ENCODE measurements around the gene CCNK. TPM values are rescaled to one million over a fixed set of nuclear protein-coding genes. Genes with fewer than 3 reads are reported as not detected.

The CCNK gene
- polyA plus RNA-seq, 12 donors, result 30.7 to 71.1 (median 36.8) TPM; not detected in 1

DNA sequence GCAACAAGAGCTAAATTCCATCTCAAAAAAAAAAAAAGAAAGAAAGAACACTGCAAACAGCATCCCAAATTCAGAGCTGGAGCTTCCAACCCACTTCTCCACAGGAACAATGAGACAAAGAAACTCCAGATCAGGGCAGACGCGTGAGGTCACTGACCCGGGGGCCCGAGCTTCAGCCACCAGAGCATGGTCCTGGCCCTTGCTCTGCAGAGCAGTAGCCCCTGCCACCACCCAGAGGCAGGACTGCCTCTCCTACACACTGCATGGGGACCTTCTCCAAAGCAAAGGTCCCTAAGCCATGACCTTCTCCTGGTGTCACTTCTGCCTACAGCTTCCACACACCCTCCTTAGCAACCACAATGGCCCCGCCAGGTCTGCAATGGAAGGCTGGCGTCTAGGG is 53.1 kb downstream of the CCNK start:
- no peak for DNase-seq

DNA sequence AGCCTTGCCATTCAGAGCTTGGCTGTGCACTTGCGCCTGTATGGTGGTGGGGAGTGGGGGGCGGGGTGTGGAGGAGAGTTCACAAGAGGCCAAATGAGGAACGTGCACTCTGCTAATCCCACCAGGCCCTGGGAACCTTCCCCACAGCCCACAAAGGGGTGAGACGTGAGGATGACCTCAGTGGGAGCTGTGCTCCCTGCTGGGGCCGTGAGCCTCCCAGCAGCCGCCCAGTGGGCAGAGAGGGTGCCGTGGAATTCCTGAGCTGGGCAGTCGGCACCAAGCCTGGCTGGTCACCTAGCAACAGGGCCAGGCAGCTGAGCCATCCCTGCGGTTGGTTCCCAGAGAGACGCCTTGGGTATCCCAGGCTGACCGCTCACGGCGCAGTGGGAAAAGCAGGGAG is 53.7 kb downstream of the CCNK start:
- DNase-seq, result no peak

DNA sequence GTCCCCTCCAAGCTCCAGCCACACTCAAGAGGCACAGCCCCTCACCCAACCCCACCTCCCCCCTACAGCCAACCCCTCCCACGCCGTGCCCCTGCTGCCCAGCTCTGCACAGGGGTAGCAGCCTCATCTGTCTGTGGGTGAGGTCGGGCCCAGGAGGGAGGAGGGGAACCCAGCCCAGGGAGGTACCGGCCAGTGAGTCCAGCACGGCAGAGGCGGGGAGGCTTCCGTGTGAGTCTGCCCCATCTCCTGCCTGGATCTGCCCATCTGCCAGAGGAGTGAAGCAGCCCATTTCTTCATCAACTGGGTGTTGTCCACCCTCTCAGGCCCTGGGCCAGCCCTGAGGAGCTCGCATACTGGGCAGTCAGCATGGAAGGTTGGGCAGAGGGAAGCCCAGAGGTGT is 54.2 kb downstream of the CCNK start:
- DNase-seq, result no peak

- no peak for DNase-seq
These were observed 54.9 kb downstream of the CCNK start for GRCh38 chr14:99535908-99536778.

- no peak for DNase-seq
These were observed 56.2 kb downstream of the CCNK start for GRCh38 chr14:99537399-99537798.

GRCh38 chr14:99538275-99538674 is 57.1 kb downstream of the CCNK start:
- no peak for DNase-seq

GRCh38 chr14:99538733-99539132 is 57.5 kb downstream of the CCNK start:
- DNase-seq, result no peak

GRCh38 chr14:99539491-99539890 is 58.3 kb downstream of the CCNK start:
- peak; percentile 37 for DNase-seq

DNA sequence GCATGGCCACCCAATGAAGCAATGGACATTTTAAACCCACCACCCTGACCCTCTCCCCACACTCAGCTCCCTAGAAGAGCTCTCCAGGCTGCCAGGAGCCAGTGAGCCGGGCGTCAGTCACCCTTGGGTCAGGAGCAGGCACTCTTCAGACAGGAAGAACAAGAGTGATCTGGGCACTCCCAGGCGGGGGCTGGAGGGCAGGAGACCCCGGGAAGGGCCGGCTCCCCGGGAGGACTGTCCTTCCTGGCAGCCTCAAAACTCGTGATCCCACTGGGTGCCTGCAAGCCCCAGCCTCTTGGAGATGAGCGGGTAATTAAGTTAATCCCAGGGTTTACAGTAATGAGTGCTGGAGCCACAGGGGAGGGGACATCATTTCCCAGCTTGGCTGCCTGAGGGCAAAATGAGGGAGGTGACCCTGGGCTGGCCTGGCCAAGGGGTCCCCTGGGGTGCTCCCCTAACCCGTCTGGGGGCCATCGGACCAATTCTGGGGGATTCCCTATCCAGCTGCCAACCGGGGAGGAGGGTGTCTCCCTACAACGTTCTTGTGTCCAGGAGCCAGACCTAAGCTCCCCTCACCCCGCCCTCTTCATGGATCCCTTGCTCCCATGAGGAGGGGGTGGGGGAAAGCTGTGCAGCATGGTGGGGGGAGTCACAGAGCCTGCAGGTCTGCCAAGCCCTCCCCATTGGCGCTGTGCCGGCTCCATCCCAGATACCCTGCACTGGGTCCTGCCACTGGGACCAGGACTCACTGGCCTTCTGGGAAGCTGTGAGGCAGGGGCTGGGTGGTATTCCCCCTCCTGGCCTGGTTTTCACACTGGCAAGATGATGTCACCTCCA is 59.2 kb downstream of the CCNK start:
- no peak for DNase-seq

- no peak for DNase-seq
These were observed 60.0 kb downstream of the CCNK start for GRCh38 chr14:99541211-99541610.

GRCh38 chr14:99541677-99542470 is 60.7 kb downstream of the CCNK start:
- no peak for DNase-seq

GRCh38 chr14:99542566-99542965 is 61.4 kb downstream of the CCNK start:
- no peak for DNase-seq

GRCh38 chr14:99543370-99543769 is 62.2 kb downstream of the CCNK start:
- no peak for DNase-seq

GRCh38 chr14:99543985-99544384 is 62.8 kb downstream of the CCNK start:
- no peak for DNase-seq

GRCh38 chr14:99544991-99545390 is 63.8 kb downstream of the CCNK start:
- no peak for DNase-seq

DNA sequence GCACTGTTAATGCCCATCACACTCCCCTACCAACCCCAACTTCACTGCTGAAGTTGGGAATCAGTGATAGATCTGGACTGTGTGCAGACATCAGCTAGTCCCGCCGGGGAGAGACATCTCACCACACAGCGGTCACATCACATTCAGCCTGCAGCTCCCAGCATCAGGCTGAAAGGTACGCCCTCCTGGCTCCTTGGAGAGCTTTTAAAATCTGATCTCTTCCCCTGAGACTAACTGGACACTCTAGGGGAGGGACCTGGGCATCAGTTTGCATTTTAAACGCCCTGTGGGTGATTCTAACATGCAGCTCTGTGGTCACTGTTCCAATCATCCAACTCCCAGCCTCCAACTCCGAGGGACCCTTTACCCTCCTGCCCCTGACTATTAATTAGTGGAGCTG is 64.4 kb downstream of the CCNK start:
- no peak for DNase-seq

- no peak for DNase-seq
These were observed 65.1 kb downstream of the CCNK start for GRCh38 chr14:99546234-99546879.

GRCh38 chr14:99548255-99548654 is 67.0 kb downstream of the CCNK start:
- no peak for DNase-seq

- DNase-seq, result no peak
These were observed 67.8 kb downstream of the CCNK start for GRCh38 chr14:99548871-99549515.

DNA sequence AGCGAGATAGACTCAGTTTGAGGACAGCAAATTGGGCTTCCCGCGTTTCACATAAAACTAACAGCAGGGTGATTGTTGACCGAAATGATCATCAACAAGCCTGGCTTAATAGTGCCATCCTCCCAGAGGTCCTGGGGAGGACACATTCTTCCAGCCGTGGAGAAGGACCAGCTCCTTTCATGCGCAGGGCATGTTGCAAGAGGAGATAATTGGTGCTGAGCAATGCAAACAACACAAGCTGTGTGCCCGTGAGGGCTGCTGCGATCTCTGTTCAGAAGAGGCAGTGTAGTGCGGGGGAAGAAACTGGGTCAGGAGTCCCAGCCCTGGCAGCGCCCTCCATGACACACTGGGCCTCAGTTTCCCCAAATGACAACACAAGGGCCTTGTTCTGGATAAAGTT is 68.5 kb downstream of the CCNK start:
- no peak for DNase-seq

DNA sequence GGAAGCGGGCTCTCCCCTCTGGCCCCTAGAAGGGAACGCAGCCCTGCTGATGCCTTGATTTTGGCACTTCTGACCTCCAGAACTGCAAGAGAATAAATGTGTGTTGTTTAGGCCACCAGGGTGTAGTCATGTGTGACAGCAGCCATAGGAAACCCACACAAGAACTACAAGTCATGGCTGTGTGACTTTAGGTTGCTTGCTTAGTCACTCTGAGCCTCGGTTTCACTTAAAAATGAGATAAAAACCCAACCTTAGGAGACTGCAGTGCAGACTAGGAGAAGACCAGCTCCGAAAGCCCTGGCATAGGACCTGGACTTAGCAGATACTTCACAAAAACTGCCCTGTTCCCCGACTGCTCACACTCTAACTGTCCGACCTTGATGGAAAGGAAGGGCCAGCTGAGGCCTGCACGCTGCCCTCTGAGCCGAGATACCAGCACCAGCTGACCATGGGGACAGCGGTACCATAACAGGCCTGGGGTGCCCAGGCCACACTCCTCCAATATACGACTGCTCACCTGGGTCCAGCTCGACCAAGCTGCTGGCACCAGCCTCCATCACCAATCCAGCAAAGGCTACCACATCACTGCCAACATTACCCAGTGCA is 69.3 kb downstream of the CCNK start:
- DNase-seq, result no peak
